T47D (cell line): ENCODE data around the gene ZNF75A.
"Not testable (repeated sequence)": the region's sequence is repeated elsewhere in the genome, so short reads cannot be mapped to it uniquely, and the experiment has no call there.

Experiments
- DNase-seq, 2 experiments: peaks; one replicate each; pipeline versions ENCODE4 v3.0.0 to v3.0.0-alpha.2; 2011 to 2012; ENCODE audit warnings: low read depth in 1 of 2, low spot score in 1 of 2
- JUND ChIP-seq: IDR thresholded peaks from 2 replicates; pipeline ENCODE4 v1.6.1; 2012; ENCODE audit warnings: low read depth
- in situ Hi-C: cut with HindIII; loops from 2 replicates; pipeline ENCODE4 v1.10.0; 2016; ENCODE audit warnings: low sequenced_read_pairs, low pct_unique_long_range_greater_than_20kb

ZNF75A gene

GRCh38 chr16:3305109-3306068 is at the start of gene ZNF75A, which contains the start of gene TIGD7:
Gene ZNF75A, plus strand, starts transcription at chr16:3305497. Its CDS starts 2,932 bp downstream, at chr16:3308429.
Gene TIGD7, minus strand, starts transcription at chr16:3305430. Its CDS starts 4,816 bp downstream, at chr16:3300614.
- no peak for TF ChIP-seq JUND
- in situ Hi-C loops = no loop called here
- DNase-seq = peak; percentile 91 to 96

- in situ Hi-C loops = no loop called here
- no peak for DNase-seq
- TF ChIP-seq JUND = no peak
Measured at GRCh38 chr16:3256146-3256865, 49.0 kb upstream of the ZNF75A start, which contains the start of gene MEFV. Gene MEFV, minus strand, starts transcription at chr16:3256633. Its CDS starts 46 bp downstream, at chr16:3256587.

DNA sequence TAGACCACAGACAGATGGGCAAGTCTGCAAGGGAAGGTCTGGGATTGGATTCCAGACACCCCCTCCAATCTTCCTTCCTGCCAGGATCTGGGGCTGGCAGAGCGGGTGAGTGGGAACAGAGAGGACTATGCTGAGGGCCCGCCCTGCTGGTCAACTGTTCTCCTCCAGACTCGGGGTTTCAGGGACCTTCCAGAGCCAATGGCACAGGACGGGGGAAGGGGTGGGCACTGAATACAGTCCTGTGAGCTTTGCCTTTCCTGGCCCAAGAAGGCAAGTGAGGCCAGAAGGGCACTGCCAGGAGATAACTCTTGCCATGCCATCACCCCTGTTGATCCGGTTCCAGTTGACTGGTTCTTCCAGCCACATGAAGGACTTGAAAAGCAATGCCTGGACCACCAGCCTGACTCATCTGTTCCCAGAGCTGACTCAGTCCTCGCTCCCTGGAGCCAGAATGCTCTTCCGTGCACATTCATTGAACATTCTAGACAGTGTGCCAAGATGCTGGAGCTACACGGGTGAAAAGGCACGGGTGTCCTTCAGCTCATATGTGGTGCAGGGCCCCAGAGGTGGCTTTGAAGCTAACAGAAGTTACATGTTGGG is 48.3 kb upstream of the ZNF75A start:
- in situ Hi-C loops = no loop called here
- no peak for TF ChIP-seq JUND
- DNase-seq = no peak

DNA sequence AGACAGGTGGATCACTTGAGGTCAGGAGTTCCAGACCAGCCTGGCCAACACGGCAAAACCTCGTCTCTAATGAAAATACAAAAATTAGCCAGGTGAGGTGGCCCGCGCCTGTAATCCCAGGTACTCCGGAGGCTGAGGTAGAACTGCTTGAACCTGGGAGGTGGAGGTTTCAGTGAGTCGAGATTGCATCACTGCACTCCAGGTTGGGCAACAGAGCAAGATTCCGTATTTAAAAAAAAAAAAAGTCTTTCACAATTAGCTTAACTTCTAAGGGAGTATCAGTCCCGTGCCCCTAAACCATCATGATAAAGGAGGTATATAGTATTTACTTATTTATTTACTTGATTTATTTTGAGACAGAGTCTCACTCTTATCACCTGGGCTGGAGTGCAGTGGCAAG is 45.5 kb upstream of the ZNF75A start:
- in situ Hi-C loops = no loop called here
- TF ChIP-seq JUND = no peak
- DNase-seq = no peak

GRCh38 chr16:3262517-3262916 is 42.8 kb upstream of the ZNF75A start:
- in situ Hi-C loops = no loop called here
- TF ChIP-seq JUND = no peak
- no peak for DNase-seq

DNA sequence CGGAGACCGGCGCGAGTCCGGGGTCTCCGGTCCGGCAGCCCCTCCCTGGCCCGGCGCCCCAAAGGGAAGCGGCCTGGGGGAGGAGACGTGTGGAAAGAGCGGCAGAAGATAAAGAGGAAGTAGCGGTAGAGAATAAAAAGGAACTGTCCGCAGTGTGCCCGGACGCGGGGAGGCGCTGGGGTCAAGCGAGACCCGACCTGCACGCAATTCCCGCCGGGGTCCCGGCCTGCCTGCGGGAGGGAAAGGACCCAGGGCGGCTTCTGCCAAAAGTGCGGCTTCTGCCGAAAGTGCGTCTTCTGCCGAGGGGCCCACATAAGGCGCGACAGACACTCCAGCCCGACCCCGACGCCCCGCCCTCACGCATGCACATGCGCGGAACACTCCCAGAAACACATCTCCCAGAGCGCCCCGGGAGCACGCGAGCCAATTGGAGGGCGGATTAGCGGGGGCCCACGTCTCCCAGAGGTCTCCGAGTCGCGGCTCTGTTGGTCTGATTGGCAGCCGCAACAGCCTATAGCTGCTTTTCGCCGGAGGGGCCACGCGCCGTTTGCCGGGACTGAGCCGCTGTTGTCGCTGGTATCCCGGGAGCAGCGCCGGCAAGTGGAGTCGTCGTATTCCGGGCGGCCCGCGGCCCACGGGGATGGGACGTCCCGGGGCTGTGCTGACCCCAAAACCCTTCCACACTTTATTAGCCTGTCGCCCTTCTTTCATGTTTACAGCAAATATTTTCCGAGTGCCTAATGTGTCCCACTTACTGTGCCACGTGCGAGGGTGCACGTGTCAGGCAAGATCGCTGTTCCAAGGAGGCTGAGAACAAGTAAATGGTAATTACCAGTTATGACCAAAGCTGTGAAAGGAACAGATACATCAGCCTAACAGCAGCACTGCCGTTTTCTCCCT is 40.9 kb upstream of the ZNF75A start:
- in situ Hi-C loops = no loop called here
- no peak for TF ChIP-seq JUND
- peak; percentile 98 to 99 for DNase-seq

DNA sequence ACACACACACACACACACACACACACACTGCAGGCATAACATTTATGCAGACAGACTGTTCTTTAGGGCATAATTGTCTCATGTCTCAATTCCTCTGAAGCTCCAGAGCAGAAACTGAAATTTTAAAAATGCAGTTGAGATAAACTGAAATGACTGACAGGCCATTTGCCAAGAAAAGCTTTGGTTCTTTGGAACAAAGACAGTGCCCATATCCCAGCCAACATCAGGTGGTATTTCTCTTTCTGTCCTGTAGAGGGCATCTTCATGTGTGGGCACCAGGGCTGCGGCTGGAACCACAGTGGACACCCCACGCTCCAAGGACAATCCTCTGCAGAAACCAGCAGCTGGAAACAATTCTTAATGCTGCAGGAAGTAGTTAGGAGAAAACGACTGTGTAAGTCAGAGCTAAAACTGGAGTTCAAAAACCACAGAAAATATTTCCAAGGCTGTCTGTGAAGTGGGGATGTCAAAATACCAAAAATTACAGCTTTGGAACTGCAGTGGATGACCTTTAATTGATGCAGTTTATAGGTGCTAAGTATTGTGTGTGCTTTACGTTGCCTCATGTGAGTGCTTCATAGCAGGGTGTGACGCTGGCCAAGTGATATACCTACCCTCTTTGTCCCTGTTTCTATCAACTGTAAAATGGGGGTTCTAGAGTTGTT is 38.3 kb upstream of the ZNF75A start:
- no peak for TF ChIP-seq JUND
- in situ Hi-C loops = no loop called here
- peak; percentile 30 to 74 for DNase-seq

GRCh38 chr16:3268294-3268693 is 37.0 kb upstream of the ZNF75A start:
- no peak for TF ChIP-seq JUND
- in situ Hi-C loops = no loop called here
- DNase-seq = no peak

- in situ Hi-C loops = not testable (repeated sequence)
Measured at GRCh38 chr16:3270718-3271117, 34.6 kb upstream of the ZNF75A start.

DNA sequence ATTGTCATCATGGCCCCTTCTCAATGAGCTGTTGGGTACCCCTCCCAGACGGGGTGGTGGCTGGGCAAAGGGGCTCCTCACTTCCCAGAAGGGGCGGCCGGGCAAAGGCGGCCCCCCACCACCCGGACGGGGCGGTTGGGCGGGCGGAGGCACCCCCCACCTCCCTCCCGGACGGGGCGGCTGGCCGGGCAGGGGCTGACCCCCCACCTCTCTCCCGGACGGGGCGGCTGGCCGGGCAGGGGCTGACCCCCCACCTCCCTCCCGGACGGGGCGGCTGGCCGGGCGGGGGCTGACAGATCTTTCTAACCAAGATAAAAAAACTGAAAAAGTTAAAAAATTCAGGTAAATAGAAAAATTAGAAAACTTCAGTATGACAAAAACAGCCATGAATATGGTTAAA is 34.0 kb upstream of the ZNF75A start:
- DNase-seq, in situ Hi-C loops: not testable (repeated sequence)

More at GRCh38 chr16:3270718-3271117, 34.6 kb upstream of the ZNF75A start:
- DNase-seq = not testable (repeated sequence)

DNA sequence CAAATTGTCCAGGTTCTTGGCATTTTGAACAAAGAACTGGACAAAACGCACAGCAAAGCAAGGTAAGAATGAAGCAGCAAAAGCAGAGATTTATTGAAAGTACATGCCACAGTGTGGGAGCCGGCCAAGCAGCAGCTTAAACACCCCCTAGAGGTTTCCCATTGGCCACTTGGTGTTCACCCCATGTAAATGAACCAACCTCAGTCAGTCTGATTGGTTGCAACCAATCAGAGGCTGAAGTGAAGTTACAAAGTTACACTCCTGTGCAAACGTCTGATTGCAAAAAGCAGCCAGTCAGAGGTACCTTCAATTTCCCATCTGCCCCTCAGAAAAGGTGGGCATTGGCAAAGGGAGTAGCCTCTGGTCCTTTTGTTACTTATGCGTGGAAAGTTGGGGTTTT is 30.8 kb upstream of the ZNF75A start:
- in situ Hi-C loops = no loop called here
- no peak for TF ChIP-seq JUND
- DNase-seq = peak in 1 of 2 experiments; percentile 64
